ENCODE data around the gene TMEM123.

- no peak for TF ChIP-seq EZH2 (IDR thresholded peaks at IDR 0.05; ENCODE audit: borderline replicate concordance, low read length)
- no peak for TF ChIP-seq CTCF (conservative IDR thresholded peaks at IDR 0.05 in 1 of 2, IDR thresholded peaks at IDR 0.05 in 1 of 2; ENCODE audit: extremely low read depth in 1 of 2, insufficient read depth in 1 of 2, low read depth in 1 of 2, low read length in 2 of 2)
These were observed 16.9 kb downstream of the TMEM123 start for GRCh38 chr11:102435688-102436087.

Measured in mammary epithelial cell (primary cell).